OCI-LY3 (cell line): Measurements from ENCODE around the gene SCAMP1.

Experiments
- H2AFZ ChIP-seq: fragments of 200-600, 300-600 bp; shearing (Covaris generic); 2 replicates; pipeline ENCODE4 v1.6.0; 2014; ENCODE audit warnings: antibody characterized with exemption, low read depth, low read length
- H3K27ac ChIP-seq: fragments of 200-600, 300-600 bp; sonication (generic); 2 replicates; pipeline ENCODE4 v1.5.1; 2014; ENCODE audit warnings: mild to moderate bottlenecking, low read length, moderate library complexity, mixed read lengths
- H3K27me3 ChIP-seq: fragments of 200-600, 300-600 bp; sonication (generic); 2 replicates; pipeline ENCODE4 v1.6.1; 2014; ENCODE audit warnings: low read depth, low read length, mixed read lengths
- H3K36me3 ChIP-seq: fragments of 200-600, 300-600 bp; sonication (generic); replicated peaks from 2 replicates; pipeline ENCODE3; 2014; ENCODE audit warnings: low read depth, low read length, mixed read lengths
- H3K4me1 ChIP-seq: fragments of 300-600, 200-600 bp; sonication (generic); 2 replicates; pipeline ENCODE4 v1.6.1; 2014; ENCODE audit warnings: low read length, mixed read lengths
- H3K4me2 ChIP-seq: fragments of 200-600, 300-600 bp; sonication (generic); 2 replicates; pipeline ENCODE4 v1.6.1; 2014; ENCODE audit warnings: low read length, mixed read lengths
- H3K4me3 ChIP-seq: fragments of 300-600, 200-600 bp; sonication (generic); 2 replicates; pipeline ENCODE4 v1.5.1; 2014; ENCODE audit warnings: antibody characterized with exemption, mild to moderate bottlenecking, low read length, moderate library complexity
- H3K79me2 ChIP-seq: fragments of 300-600, 200-600 bp; shearing (Covaris generic); 2 replicates; pipeline ENCODE4 v1.6.1; 2014; ENCODE audit warnings: mild to moderate bottlenecking, low read length, mixed read lengths
- H3K9ac ChIP-seq: fragments of 300-600, 200-600 bp; shearing (Covaris generic); 2 replicates; pipeline ENCODE4 v1.6.0; 2014; ENCODE audit warnings: mild to moderate bottlenecking, low read length, moderate library complexity
- H3K9me3 ChIP-seq: fragments of 200-600, 300-600 bp; shearing (Covaris generic); 2 replicates; pipeline ENCODE4 v1.6.1; 2014; ENCODE audit warnings: low read length, mixed read lengths; ENCODE audit not compliant: insufficient read depth
- H4K20me1 ChIP-seq: fragments of 200-600, 300-600 bp; sonication (generic); 2 replicates; pipeline ENCODE4 v1.6.1; 2016; ENCODE audit warnings: low read length, mixed read lengths; ENCODE audit not compliant: insufficient read depth
- EZH2phosphoT487 ChIP-seq: fragments of 200-600 bp; shearing (Covaris generic); IDR thresholded peaks from 2 replicates; pipeline ENCODE4 v1.6.1; 2018; ENCODE audit warnings: antibody characterized with exemption, mixed run types, low read depth
- TF ChIP-seq, protein P1 (sequence below): fragments of 200-600, 300-600 bp; sonication (generic); IDR thresholded peaks from 2 replicates; pipeline ENCODE4 v1.5.1; 2014; ENCODE audit warnings: antibody characterized with exemption, low read length, low read depth

SCAMP1 gene

GRCh38 chr5:78473751-78474150, 113.3 kb downstream of the SCAMP1 start:
- TF ChIP-seq, protein P1, sequence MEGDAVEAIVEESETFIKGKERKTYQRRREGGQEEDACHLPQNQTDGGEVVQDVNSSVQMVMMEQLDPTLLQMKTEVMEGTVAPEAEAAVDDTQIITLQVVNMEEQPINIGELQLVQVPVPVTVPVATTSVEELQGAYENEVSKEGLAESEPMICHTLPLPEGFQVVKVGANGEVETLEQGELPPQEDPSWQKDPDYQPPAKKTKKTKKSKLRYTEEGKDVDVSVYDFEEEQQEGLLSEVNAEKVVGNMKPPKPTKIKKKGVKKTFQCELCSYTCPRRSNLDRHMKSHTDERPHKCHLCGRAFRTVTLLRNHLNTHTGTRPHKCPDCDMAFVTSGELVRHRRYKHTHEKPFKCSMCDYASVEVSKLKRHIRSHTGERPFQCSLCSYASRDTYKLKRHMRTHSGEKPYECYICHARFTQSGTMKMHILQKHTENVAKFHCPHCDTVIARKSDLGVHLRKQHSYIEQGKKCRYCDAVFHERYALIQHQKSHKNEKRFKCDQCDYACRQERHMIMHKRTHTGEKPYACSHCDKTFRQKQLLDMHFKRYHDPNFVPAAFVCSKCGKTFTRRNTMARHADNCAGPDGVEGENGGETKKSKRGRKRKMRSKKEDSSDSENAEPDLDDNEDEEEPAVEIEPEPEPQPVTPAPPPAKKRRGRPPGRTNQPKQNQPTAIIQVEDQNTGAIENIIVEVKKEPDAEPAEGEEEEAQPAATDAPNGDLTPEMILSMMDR, result no peak
- no peak for TF ChIP-seq EZH2phosphoT487
- no peaks in the 10 kb centered on the region for H3K36me3 ChIP-seq
- H3K27me3 ChIP-seq, result no peaks in the 10 kb centered on the region
- H3K9me3 ChIP-seq, result no peaks in the 10 kb centered on the region
- H4K20me1 ChIP-seq, result no peaks in the 10 kb centered on the region
- no peak overlapping the region for H3K4me3 ChIP-seq
- H3K79me2 ChIP-seq, result no peaks in the 10 kb centered on the region
- no peak overlapping the region for H3K9ac ChIP-seq
- no peaks in the 10 kb centered on the region for H3K4me1 ChIP-seq
- H2AFZ ChIP-seq, result no peak overlapping the region
- no peak overlapping the region for H3K4me2 ChIP-seq
- no peak overlapping the region for H3K27ac ChIP-seq

GRCh38 chr5:78475370-78475769, 115.0 kb downstream of the SCAMP1 start:
- no peak overlapping the region for H3K4me2 ChIP-seq
- no peak overlapping the region for H3K9ac ChIP-seq
- no peak overlapping the region for H3K4me3 ChIP-seq
- H3K36me3 ChIP-seq, result no peaks in the 10 kb centered on the region
- H3K79me2 ChIP-seq, result no peaks in the 10 kb centered on the region
- H3K27ac ChIP-seq, result no peak overlapping the region
- no peaks in the 10 kb centered on the region for H3K9me3 ChIP-seq
- TF ChIP-seq, protein P1, result no peak
- TF ChIP-seq EZH2phosphoT487, result no peak
- no peak overlapping the region for H2AFZ ChIP-seq
- no peaks in the 10 kb centered on the region for H3K4me1 ChIP-seq
- no peaks in the 10 kb centered on the region for H3K27me3 ChIP-seq
- no peaks in the 10 kb centered on the region for H4K20me1 ChIP-seq

DNA sequence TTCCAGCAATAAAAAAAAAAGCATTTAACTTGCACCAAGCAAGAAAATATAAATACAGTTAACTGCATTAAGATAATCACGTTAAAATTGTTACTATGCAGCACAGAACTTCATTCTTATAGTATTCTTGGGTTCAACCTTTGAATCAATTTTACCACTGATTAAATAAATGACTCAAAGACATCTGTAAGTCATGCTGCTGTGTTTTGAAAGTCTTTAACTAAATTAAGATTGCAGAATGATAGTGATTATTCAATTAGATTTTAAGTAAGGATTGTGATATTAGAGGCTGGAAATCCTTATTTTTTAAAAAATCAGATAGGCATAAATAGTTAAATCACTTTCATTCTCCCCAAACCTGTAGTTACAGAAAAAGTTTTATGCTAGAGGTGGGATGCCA, 116.4 kb downstream of the SCAMP1 start:
- no peak overlapping the region for H3K9ac ChIP-seq
- H2AFZ ChIP-seq, result no peak overlapping the region
- TF ChIP-seq, protein P1, result no peak
- no peak for TF ChIP-seq EZH2phosphoT487
- no peak overlapping the region for H3K4me3 ChIP-seq
- H3K4me1 ChIP-seq, result no peaks in the 10 kb centered on the region
- H3K27me3 ChIP-seq, result no peaks in the 10 kb centered on the region
- H3K79me2 ChIP-seq, result no peaks in the 10 kb centered on the region
- no peak overlapping the region for H3K27ac ChIP-seq
- H4K20me1 ChIP-seq, result no peaks in the 10 kb centered on the region
- H3K9me3 ChIP-seq, result no peaks in the 10 kb centered on the region
- H3K4me2 ChIP-seq, result no peak overlapping the region
- no peaks in the 10 kb centered on the region for H3K36me3 ChIP-seq

DNA sequence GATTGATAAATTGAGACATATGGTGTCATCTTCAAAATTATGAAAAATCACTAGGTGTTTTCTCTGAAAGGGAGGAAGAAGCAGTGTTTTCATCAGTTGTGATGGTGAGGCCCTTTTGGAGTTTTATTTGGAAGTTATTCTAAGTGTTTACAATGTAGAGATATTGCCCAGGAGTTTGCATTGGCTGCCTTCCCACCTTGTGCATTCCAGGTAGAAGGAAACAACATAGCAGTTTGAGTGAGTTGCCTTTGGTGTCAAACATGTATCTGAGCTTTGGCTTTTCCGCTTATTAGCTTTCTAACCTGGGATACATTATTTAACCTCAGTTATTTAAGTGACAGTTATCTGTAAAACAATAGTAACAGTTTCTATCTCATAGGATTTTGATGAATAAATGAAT, 122.5 kb downstream of the SCAMP1 start:
- Histone ChIP-seq H3K9me3 (no peaks in the 10 kb centered on the region), H3K36me3 (no peaks in the 10 kb centered on the region), H2AFZ (no peak overlapping the region), H3K4me2 (no peak overlapping the region), H3K27ac (no peak overlapping the region), H3K4me1 (peaks cover 15% of the 10 kb centered on the region), H4K20me1 (peaks cover 4% of the 10 kb centered on the region), H3K9ac (no peak overlapping the region), H3K27me3 (no peaks in the 10 kb centered on the region), H3K79me2 (no peaks in the 10 kb centered on the region), H3K4me3 (no peak overlapping the region)
- TF ChIP-seq, protein P1, result no peak
- no peak for TF ChIP-seq EZH2phosphoT487
